HCT116 (cell line): Measurements from ENCODE around the gene NDUFB8. TPM values are rescaled to one million over a fixed set of nuclear protein-coding genes. Genes with fewer than 3 reads are reported as not detected.

ENCODE experiments used
- ATAC-seq: fragments of 200-7000 bp; cut with Tn5 transposase; 2 replicates; pipeline ENCODE4 v1.9.1; 2020; ENCODE audit warnings: mild to moderate bottlenecking, moderate library complexity
- BruUV-seq: library from RNA; stranded (reverse); fragments of 400-500 nt; replicated peaks from 2 replicates; lab custom pipeline; 2021; lab: Mats Ljungman, UMichigan
- CTCF ChIA-PET: fragments of 300-600 bp; sonication (Branson Sonifier 250); formaldehyde crosslinking; loops from one replicate; lab custom pipeline; 2021; ENCODE audit warnings: antibody characterized with exemption; lab: Charles Lee
- POLR2A ChIA-PET: fragments of 300-600, 350-600 bp; sonication (Branson Sonifier 250); formaldehyde crosslinking; loops from one replicate; lab custom pipeline; 2021; ENCODE audit warnings: antibody characterized with exemption; lab: Charles Lee
- RAD21 ChIA-PET, 2 experiments: fragments of 300-600 bp; sonication (Branson Sonifier 250); formaldehyde crosslinking; loops; one replicate each; lab custom pipeline; 2023; ENCODE audit warnings: low total read pairs in 2 of 2; ENCODE audit not compliant: uncharacterized antibody in 2 of 2, unreplicated experiment in 2 of 2, low non-redundant PET in 1 of 2; lab: Charles Lee
- DNase-seq: peaks from one replicate; pipeline ENCODE4 v3.0.0-alpha.2; 2010; ENCODE audit warnings: low read depth, low spot score
- H2AFZ ChIP-seq: fragments of 200-600 bp; shearing (Covaris generic), sonication (generic); 2 replicates; pipeline ENCODE4 v1.6.1; 2017; ENCODE audit warnings: low read depth, mixed run types, mixed read lengths, antibody characterized with exemption, low read length; ENCODE audit not compliant: poor library complexity, severe bottlenecking
- H3K27ac ChIP-seq: 2 replicates; pipeline ENCODE4 v1.5.1; 2012; ENCODE audit warnings: low read depth, low read length
- H3K27me3 ChIP-seq: fragments of 200-600 bp; sonication (generic); 2 replicates; pipeline ENCODE4 v1.6.1; 2016; ENCODE audit warnings: mixed run types, low read length, mixed read lengths; ENCODE audit not compliant: insufficient read depth
- H3K36me3 ChIP-seq, 2 experiments: fragments of 200-500 bp in 1 of 2; fragments of 200-600 bp in 1 of 2; sonication (Bioruptor generic) in 1 of 2; sonication (generic) in 1 of 2; 2 replicates each; pipeline versions ENCODE4 v1.5.1 to v1.6.1; 2014 to 2016; ENCODE audit warnings: low read length in 2 of 2, inconsistent platforms in 1 of 2, mixed read lengths in 1 of 2, mixed run types in 1 of 2; ENCODE audit not compliant: insufficient read depth in 2 of 2, control insufficient read depth in 1 of 2
- H3K4me1 ChIP-seq, 2 experiments: fragments of 200-600 bp in 1 of 2; sonication (generic) in 1 of 2; 2 replicates each; pipeline versions ENCODE4 v1.5.1 to v1.6.1; 2012 to 2017; ENCODE audit warnings: low read length in 2 of 2, inconsistent platforms in 1 of 2, mild to moderate bottlenecking in 1 of 2, mixed read lengths in 1 of 2, mixed run types in 1 of 2, moderate library complexity in 1 of 2; ENCODE audit not compliant: insufficient read depth in 2 of 2, control insufficient read depth in 1 of 2
- H3K4me2 ChIP-seq: fragments of 200-600 bp; sonication (generic); 2 replicates; pipeline ENCODE4 v1.6.1; 2017; ENCODE audit warnings: mixed run types, low read length, mixed read lengths
- H3K4me3 ChIP-seq, 2 experiments: fragments of 200-600 bp in 1 of 2; sonication (generic) in 1 of 2; replicated peaks in 1 of 2; 2 replicates each; pipeline ENCODE4 v1.5.1; 2011 to 2016; ENCODE audit warnings: low read length in 2 of 2, control low read depth in 1 of 2, low read depth in 1 of 2, mild to moderate bottlenecking in 1 of 2, mixed read lengths in 1 of 2, mixed run types in 1 of 2
- H3K79me2 ChIP-seq: fragments of 200-600 bp; sonication (generic); 2 replicates; pipeline ENCODE4 v1.6.1; 2017; ENCODE audit warnings: mild to moderate bottlenecking, mixed run types, low read length, moderate library complexity, mixed read lengths; ENCODE audit not compliant: insufficient read depth
- H3K9ac ChIP-seq: fragments of 200-600 bp; sonication (generic); 2 replicates; pipeline ENCODE4 v1.6.1; 2016; ENCODE audit warnings: low read length, mixed read lengths
- H3K9me2 ChIP-seq: fragments of 200-600 bp; sonication (generic), shearing (Covaris generic); 2 replicates; pipeline ENCODE4 v1.6.1; 2017; ENCODE audit warnings: mixed run types, mild to moderate bottlenecking, moderate library complexity; ENCODE audit not compliant: insufficient read depth
- H3K9me3 ChIP-seq, 2 experiments: fragments of 200-500 bp in 1 of 2; fragments of 200-600 bp in 1 of 2; sonication (Bioruptor generic) in 1 of 2; sonication (generic) in 1 of 2; 2 replicates each; pipeline ENCODE4 v1.6.1; 2014 to 2017; ENCODE audit warnings: low read length in 2 of 2, mixed read lengths in 2 of 2, inconsistent platforms in 1 of 2, low read depth in 1 of 2, mild to moderate bottlenecking in 1 of 2, mixed run types in 1 of 2, moderate library complexity in 1 of 2; ENCODE audit not compliant: control insufficient read depth in 1 of 2, insufficient read depth in 1 of 2
- H4K20me1 ChIP-seq: fragments of 200-600 bp; sonication (generic), shearing (Covaris generic); 2 replicates; pipeline ENCODE4 v1.6.1; 2017; ENCODE audit warnings: mixed run types, mild to moderate bottlenecking, moderate library complexity; ENCODE audit not compliant: insufficient read depth
- CBX3 ChIP-seq: IDR thresholded peaks from 2 replicates; pipeline ENCODE4 v1.6.1; 2012; ENCODE audit warnings: low read depth
- CTCF ChIP-seq, 3 experiments: fragments of 200-600 bp in 1 of 3; sonication (generic) in 1 of 3; IDR thresholded peaks in 2 of 3; conservative IDR thresholded peaks in 1 of 3; 2 replicates each; pipeline ENCODE4 v1.5.1; 2012 to 2017; ENCODE audit warnings: low read depth in 2 of 3, low read length in 2 of 3, antibody characterized with exemption in 1 of 3, borderline replicate concordance in 1 of 3, control low read depth in 1 of 3, mild to moderate bottlenecking in 1 of 3, mixed read lengths in 1 of 3, mixed run types in 1 of 3, moderate library complexity in 1 of 3; ENCODE audit not compliant: insufficient read depth in 1 of 3
- EGR1 ChIP-seq: IDR thresholded peaks from 2 replicates; pipeline ENCODE4 v1.6.1; 2012; ENCODE audit warnings: low read depth
- ELF1 ChIP-seq: IDR thresholded peaks from 2 replicates; pipeline ENCODE4 v1.6.1; 2012; ENCODE audit warnings: low read depth, borderline replicate concordance
- EZH2phosphoT487 ChIP-seq: fragments of 200-600 bp; IDR thresholded peaks from 2 replicates; pipeline ENCODE4 v1.6.1; 2018; ENCODE audit warnings: antibody characterized with exemption, borderline replicate concordance
- JUND ChIP-seq: IDR thresholded peaks from 2 replicates; pipeline ENCODE4 v1.6.1; 2012
- MAX ChIP-seq: IDR thresholded peaks from 2 replicates; pipeline ENCODE4 v1.6.1; 2012
- POLR2AphosphoS5 ChIP-seq: IDR thresholded peaks from 2 replicates; pipeline ENCODE4 v1.6.1; 2011; ENCODE audit warnings: mild to moderate bottlenecking, low read depth, low read length, moderate library complexity
- RAD21 ChIP-seq: IDR thresholded peaks from 2 replicates; pipeline ENCODE4 v1.6.1; 2012; ENCODE audit warnings: low read depth, mild to moderate bottlenecking
- SIN3A ChIP-seq: IDR thresholded peaks from 2 replicates; pipeline ENCODE4 v1.6.1; 2012; ENCODE audit warnings: low read depth
- YY1 ChIP-seq: IDR thresholded peaks from 2 replicates; pipeline ENCODE4 v1.6.1; 2011; ENCODE audit warnings: low read length, low read depth, moderate library complexity, mild to moderate bottlenecking; ENCODE audit not compliant: insufficient replicate concordance; ENCODE audit errors: extremely low read depth
- ZFX ChIP-seq: fragments of 450-650 bp; IDR thresholded peaks from 2 replicates; pipeline ENCODE4 v1.6.1; 2017
- ZNF274 ChIP-seq: fragments of 200-500 bp; sonication (Bioruptor generic); IDR thresholded peaks from 2 replicates; pipeline ENCODE4 v1.6.1; 2014; ENCODE audit warnings: mild to moderate bottlenecking, low read depth, low read length, inconsistent platforms
- intact Hi-C: fragments of 100-400 bp; cut with micrococcal nuclease; formaldehyde crosslinking; loops from 2 replicates; pipeline ENCODE4 v1.10.0; 2022
- total RNA-seq: library from RNA; stranded (reverse); gene quantifications from one replicate; pipeline ENCODE4 v1.2.1, GENCODE V29; 2021; ENCODE audit not compliant: unreplicated experiment

Gene NDUFB8
- total RNA-seq, 1 experiment from 2014 or later = 243 TPM

GRCh38 chr10:100561005-100561404 lies 31.3 kb upstream of the NDUFB8 start:
- Histone ChIP-seq H3K9me3 (no peaks in the 10 kb centered on the region), H3K4me2 (no peak overlapping the region), H3K36me3 (peaks cover 0 to 7% of the 10 kb centered on the region in 2 experiments; a peak in 1 of 4 replicates), H3K27ac (no peak overlapping the region), H2AFZ (no peak overlapping the region), H3K27me3 (no peaks in the 10 kb centered on the region), H4K20me1 (no peaks in the 10 kb centered on the region), H3K9ac (no peak overlapping the region), H3K4me1 (peaks cover 0 to 10% of the 10 kb centered on the region in 2 experiments; a peak in 2 of 4 replicates), H3K4me3 (no peak overlapping the region), H3K79me2 (no peaks in the 10 kb centered on the region), H3K9me2 (no peaks in the 10 kb centered on the region)
- intact Hi-C loops = loop anchor here (5.0 kb wide), 1 partner anchor 166 kb away; no protein-coding TSS in a partner anchor
- no peak for TF ChIP-seq ZNF274
- no peak for TF ChIP-seq ZFX
- TF ChIP-seq EGR1 = no peak
- no peak for TF ChIP-seq MAX
- no peak for TF ChIP-seq RAD21
- TF ChIP-seq ELF1 = no peak
- peak; percentile 18; the same call in 1 of the 2 replicates for TF ChIP-seq POLR2AphosphoS5
- ChIA-PET RAD21 (interaction anchor here (3.8 to 4.0 kb wide), 2 partner anchors 318 kb away, joined by 22 to 36 read pairs; no protein-coding TSS in a partner anchor), POLR2A (no interaction called here), CTCF (interaction anchor here (0.6 to 10.7 kb wide), 9 partner anchors 8 to 453 kb away, joined by 3 to 182 read pairs (median 11); partner anchors contain the start of gene PAX2)
- no peak for ATAC-seq
- no peak for DNase-seq
- BruUV-seq = no TSS peak

GRCh38 chr10:100560248-100560647 lies 30.6 kb upstream of the NDUFB8 start:
- intact Hi-C loops = loop anchor here (5.0 kb wide), 1 partner anchor 167 kb away; no protein-coding TSS in a partner anchor
- no peaks in the 10 kb centered on the region for H3K79me2 ChIP-seq
- TF ChIP-seq CTCF (IDR thresholded peaks at IDR 0.05 in 2 of 3, conservative IDR thresholded peaks at IDR 0.05 in 1 of 3; ENCODE audit: borderline replicate concordance in 1 of 3, insufficient read depth in 1 of 3, low read depth in 2 of 3, low read length in 2 of 3) (no peak), SIN3A (no peak), CBX3 (no peak), JUND (no peak), RAD21 (no peak), YY1 (no peak), EZH2phosphoT487 (no peak), ZNF274 (no peak)
- ChIA-PET RAD21 (interaction anchor here (3.8 to 4.0 kb wide), 2 partner anchors 318 to 319 kb away, joined by 22 to 36 read pairs; no protein-coding TSS in a partner anchor), POLR2A (no interaction called here), CTCF (interaction anchor here (0.7 to 10.7 kb wide), 7 partner anchors 9 to 374 kb away, joined by 3 to 182 read pairs (median 13); partner anchors contain the start of gene HIF1AN)
- no peak overlapping the region for H2AFZ ChIP-seq
- H3K27me3 ChIP-seq = no peaks in the 10 kb centered on the region
- H3K27ac ChIP-seq = no peak overlapping the region
- H3K9ac ChIP-seq = no peak overlapping the region
- DNase-seq (no peak), ATAC-seq (no peak)
- no TSS peak for BruUV-seq
- peaks cover 0 to 10% of the 10 kb centered on the region in 2 experiments; a peak in 2 of 4 replicates for H3K4me1 ChIP-seq
- no peaks in the 10 kb centered on the region for H3K9me3 ChIP-seq
- peaks cover 0 to 7% of the 10 kb centered on the region in 2 experiments; a peak in 1 of 4 replicates for H3K36me3 ChIP-seq
- H3K4me2 ChIP-seq = no peak overlapping the region
- H3K9me2 ChIP-seq = no peaks in the 10 kb centered on the region
- H4K20me1 ChIP-seq = no peaks in the 10 kb centered on the region
- H3K4me3 ChIP-seq = no peak overlapping the region
